GM21576 (cell line): ENCODE measurements around the gene LRP1.
"Not testable (repeated sequence)": the region's sequence is repeated elsewhere in the genome, so short reads cannot be mapped to it uniquely, and the experiment has no call there.

Source experiments
- ATAC-seq: cut with Tn5 transposase; IDR thresholded peaks from one replicate; pipeline ENCODE4 v1.9.1; 2021; ENCODE audit warnings: mild to moderate bottlenecking, moderate library complexity; ENCODE audit not compliant: unreplicated experiment

The LRP1 gene

GRCh38 chr12:57110104-57111030 is 17.9 kb upstream of the LRP1 start:
- ATAC-seq, result peak; percentile 40

- ATAC-seq, result peak; percentile 57
Observed at GRCh38 chr12:57111031-57111734, 17.1 kb upstream of the LRP1 start, which contains the start of gene STAT6. TSS of gene STAT6 (minus strand) at chr12:57111362. CDS start at chr12:57108278, 3,084 bp downstream.

DNA sequence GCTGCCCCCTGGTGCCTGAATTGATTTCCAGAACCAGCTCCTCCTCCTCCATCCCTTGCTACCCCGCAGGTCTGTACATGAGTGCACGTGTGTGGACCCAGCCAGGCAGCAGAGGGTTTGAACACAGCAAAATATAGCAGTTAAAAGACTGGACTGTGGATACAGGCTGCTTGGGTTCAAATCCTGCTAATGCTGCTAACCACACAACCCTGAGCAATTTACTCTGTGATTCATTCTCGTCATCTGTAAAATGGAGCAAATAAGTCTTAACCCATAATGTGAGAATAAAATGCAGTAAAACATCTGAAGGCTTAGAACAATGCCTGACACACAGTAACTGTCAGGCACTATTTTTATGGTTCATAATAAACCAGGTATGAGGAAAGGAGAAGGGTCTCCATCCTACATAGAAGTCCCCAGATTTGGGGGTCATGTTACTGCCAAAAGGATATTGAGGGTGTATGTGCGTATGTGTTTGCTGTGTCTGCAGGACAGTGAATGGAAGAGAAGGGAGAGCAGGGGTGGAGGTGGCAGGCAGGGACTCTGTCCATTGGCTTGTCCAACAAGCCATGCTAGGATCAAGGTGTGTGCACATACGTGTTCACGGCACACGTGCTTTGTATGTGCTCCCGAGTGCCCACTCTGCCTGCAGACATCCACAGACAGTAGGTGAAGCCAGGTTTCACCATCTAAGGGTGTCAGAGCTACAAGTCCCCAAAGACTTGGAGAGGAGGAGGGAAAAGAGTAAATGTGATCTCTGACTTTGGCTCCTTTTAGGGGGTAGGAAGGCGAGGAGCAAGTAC is 15.6 kb upstream of the LRP1 start:
- peak; percentile 56 for ATAC-seq

DNA sequence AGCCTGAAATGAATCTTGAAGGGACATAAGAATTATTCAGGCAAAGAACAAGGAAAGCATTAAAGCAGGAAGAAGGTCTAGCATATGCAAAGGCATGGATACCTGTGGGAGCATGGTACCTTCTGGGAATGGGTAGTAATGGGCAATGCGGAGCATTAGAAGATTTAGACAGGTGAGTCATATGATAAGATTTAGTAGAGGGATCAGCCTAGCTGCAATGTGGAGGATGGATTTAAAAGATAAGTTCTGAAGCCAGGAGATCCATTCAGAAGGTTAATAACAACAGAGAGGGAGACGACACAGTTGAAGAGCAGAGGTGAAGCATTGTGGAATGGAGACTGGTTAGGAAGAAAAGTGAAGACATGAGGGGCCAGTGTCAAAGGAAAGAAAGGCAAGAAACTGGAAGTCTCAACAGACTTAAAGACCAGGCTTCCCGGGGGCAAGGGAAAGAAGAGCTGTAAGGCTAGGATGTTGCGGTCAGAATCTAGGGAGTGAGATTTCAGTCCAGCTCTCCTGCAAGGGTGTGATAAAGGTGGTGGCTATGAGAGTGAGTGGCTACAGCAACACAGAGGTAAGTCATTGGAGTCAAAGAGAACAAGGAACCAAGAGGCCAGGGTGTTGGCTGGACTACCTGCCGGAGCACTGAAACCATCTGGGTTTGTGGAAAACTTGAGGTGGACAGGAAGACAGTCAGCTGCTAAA is 11.6 kb upstream of the LRP1 start:
- ATAC-seq, result no peak

DNA sequence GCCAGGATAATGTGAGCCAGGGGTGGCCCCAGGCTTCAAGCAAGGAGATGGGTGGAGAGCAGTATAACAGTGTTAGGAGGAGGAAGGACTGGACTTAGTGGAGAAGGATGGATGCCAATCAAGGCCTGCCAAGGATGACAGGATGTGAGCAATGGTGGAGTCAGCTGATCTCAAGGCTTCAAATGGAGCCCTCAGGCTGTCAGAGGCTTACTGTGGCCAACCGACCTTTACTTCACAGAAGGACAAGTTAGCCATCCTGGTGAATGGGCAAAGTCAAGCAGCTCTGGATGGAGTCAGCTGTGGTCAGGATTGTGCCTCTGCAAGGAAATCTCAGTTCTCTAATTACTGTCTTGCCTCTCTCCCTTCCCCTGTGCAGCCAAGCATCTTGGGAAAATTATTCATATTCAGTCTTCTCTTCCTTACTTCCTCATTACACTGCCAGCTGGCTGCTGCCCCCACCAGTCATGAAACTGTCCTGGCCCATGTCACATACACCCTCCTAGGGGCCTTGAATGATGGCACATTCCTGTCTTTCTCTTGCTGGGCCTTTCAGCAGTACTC is 9.5 kb upstream of the LRP1 start:
- ATAC-seq, result no peak

- ATAC-seq, result no peak
Observed at GRCh38 chr12:57119294-57120085, 8.8 kb upstream of the LRP1 start.

- not testable (repeated sequence) for ATAC-seq
Observed at GRCh38 chr12:57120718-57121117, 7.6 kb upstream of the LRP1 start.

GRCh38 chr12:57123813-57124212 is 4.5 kb upstream of the LRP1 start:
- no peak for ATAC-seq

- no peak for ATAC-seq
Observed at GRCh38 chr12:57124261-57124877, 3.9 kb upstream of the LRP1 start.

DNA sequence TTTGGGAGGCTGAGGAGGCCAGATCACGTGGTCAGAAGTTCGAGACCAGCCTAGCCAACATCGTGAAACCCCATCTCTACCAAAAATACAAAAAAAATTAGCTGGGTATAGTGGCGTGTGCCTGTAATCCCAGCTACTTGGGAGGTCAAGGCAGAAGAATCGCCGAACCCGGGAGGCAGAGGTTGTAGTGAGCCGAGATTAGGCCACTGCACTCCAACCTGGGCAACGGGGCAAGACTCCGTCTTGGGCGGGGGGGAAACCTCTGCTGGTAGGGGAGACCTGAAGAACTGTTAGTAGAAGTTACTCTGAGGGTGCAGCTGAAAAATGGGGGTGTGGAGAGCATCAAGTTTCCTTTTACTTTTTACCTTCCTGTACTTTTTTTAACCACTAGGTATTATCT is 2.2 kb upstream of the LRP1 start:
- no peak for ATAC-seq

DNA sequence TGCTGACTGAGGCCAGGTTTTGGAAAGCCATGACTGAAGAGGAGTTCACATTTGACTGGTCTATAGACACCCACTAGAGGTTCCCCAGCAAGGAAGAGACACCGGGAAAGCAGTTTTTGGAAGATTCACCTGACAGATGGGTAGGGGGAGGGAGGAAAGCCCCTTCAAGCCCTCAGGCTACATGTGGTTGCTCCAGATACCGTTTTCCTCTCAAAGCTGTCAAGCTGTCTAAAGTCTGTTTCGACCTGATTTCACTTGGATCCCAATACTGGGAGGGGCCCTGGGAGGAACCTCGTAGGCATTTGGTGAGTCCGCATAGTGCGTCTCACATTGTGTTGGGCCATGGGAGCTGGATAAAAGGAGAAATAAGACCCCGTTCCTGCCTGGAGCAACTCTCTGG is 1.7 kb upstream of the LRP1 start:
- no peak for ATAC-seq

- ATAC-seq, result no peak
Observed at GRCh38 chr12:57127101-57127725, 1.1 kb upstream of the LRP1 start.

DNA sequence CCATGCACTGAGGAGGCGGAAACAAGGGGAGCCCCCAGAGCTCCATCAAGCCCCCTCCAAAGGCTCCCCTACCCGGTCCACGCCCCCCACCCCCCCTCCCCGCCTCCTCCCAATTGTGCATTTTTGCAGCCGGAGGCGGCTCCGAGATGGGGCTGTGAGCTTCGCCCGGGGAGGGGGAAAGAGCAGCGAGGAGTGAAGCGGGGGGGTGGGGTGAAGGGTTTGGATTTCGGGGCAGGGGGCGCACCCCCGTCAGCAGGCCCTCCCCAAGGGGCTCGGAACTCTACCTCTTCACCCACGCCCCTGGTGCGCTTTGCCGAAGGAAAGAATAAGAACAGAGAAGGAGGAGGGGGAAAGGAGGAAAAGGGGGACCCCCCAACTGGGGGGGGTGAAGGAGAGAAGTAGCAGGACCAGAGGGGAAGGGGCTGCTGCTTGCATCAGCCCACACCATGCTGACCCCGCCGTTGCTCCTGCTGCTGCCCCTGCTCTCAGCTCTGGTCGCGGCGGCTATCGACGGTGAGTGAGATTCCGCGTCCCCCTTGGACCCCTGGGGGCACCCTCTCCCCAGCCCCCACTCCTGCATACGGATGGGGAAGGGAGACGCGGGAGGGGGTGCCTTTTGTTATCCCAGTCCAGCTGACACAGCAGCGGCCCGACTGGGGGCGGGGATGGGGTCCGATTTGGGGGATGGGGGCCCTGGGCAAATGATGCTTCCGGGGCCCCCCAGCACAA is 400 bp downstream of the LRP1 start:
- no peak for ATAC-seq

DNA sequence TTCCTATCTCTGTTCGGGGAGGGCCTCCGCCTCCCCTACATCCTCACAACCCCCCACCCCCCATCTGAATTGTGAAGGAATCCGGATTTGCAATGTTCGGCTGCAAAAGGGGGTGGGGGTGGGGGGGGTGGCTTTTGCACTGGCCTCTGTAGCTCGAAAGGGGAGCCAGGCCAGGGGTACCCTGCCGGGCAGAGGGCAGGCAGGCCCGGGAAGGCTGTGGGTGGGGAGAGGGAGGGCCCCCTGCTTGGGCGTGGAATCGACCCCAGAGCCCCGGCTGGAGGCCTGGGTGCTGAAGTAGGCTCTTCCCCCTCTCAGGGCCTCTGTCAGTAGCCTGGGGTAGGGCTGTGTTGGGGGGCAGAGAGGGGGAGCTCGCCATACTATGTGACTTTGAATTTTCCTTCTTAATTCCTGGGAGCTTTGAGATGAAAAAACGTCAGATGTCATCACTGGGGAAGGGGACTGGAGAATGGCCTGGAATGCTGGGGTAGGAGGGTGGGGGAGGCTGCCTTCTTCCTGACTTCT is 1.1 kb downstream of the LRP1 start:
- no peak for ATAC-seq

DNA sequence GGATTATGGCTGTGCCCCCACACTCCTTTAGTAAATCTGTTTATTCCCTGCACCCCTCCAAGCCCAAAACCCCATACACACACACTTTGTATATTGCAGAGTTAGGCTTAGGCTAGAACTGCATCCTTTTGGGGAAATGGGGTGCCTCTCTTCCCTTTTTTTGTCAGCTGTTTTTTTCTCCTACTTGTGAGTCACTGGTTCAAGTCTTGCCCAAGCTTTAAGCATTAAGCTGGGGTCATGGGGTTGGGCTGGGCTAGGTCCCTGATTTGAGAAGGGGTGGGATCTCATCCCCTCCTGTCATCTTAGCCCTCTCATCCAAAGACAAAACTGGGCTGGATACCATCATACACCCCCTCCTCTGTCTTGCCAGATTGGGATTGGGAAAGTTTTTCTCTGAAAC is 1.6 kb downstream of the LRP1 start:
- ATAC-seq, result no peak

DNA sequence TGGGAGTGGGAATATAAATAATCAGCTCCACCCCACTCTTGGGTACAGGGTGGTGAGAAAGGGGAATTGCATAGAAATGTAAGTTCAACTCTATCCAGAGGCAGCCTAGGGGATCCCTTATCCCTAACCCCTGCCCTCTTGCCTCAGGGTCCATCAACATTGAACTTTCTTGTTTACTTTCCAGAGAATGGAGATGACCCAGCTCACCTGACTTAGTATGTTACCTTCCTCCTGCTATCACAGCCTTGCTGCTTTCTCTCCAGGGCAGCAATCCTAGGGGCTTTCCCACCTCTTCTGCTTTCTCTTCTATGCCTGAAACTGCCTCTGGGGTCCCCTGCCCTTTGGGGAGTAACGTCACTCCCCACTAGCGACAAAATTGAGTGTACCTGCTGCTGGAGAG is 2.7 kb downstream of the LRP1 start:
- no peak for ATAC-seq

- ATAC-seq, result no peak
Observed at GRCh38 chr12:57131896-57132744, 3.8 kb downstream of the LRP1 start.
